Bone marrow (tissue), 2 donors: ENCODE measurements around the gene MAGI2.

Experiments used
- DNase-seq, 2 donors: peaks; one replicate each; lab custom pipeline; 2025; lab: John Stamatoyannopoulos, UW

The MAGI2 gene

DNA sequence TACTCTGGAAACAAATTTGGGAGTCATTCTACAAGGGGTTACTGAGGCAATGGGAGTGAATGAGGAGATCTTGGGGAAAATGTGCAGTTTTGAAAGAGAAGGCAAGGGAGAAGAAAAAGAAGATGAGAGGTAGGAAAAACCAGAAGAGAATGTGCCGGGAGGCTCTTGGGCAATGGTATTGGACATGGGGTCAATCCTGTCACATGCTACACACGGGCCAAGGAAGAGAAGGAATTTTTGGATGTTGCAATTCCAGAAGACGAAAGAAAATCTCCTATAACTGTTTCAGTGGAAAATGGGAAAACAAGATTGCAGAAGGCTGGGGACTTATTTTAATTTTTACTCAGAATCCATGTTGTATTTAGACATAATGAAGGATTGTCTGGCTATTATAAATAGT, 1039.9 kb downstream of the MAGI2 start:
- no peak for DNase-seq

DNA sequence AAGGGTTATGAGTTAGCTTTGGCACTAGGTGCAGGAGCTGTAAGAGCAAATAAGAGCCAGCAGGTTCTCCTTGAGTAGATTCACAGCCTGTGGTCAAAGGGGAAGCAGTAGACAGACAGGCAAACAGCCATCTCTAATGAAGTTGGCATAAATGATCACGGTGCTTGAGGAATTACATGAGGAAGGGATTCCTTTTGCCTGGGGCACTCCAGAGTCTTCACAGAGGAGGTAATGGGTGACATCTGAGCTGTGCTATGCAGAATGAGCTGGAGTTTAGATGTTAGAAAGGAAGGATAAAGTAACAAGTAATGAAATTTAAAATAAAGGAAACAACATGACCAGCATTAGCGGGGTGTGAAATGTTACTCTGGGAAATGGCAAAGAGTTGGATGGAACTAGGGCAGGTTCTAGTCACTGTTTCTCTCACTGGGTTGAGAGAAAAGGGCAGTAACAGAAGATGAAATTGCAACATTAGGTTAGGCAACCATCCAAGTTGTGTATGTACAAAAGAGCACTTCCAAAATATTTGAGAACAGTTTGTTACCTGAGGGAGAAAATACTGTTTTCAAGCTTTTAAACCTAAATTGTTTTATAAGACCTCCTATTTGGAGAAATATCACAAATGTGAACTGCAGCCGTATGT, 1041.1 kb downstream of the MAGI2 start:
- DNase-seq, result no peak

DNA sequence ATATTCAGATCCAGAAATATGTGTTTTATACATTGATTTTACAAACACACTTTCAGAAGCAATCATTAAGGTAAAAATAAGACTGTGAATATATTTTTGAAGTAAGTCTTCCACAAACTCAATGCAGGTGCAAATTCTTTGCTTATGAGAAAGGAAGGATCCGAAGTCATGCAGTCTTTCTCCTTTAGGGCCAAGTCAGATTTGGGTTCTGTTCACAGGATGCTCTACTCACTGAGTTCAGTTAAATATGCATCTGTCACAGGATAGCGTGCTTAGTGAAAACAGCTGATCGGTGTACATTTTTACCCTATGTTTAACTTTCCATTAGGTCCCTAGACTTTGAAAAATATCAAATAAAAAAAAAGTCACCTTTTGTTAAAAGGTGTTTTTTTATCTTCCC, 1046.4 kb downstream of the MAGI2 start:
- no peak for DNase-seq

DNA sequence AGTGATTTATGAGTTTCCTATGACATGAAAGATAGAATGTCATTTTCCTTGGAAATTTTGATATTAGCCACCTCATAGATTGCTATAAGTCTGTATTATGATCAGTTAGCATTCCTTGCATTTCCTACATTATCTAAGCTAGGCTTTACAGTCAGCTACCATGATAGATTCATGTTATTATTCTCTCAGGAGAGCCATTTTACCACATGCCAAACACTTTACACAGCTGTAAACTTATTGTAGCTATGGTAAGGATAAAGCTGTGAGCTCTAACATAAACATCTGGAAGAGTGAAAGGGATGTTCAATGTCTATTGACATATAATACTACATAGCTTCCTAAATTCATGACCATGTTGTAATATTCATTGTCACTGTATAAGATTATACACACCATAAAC, 1046.9 kb downstream of the MAGI2 start:
- no peak for DNase-seq

DNA sequence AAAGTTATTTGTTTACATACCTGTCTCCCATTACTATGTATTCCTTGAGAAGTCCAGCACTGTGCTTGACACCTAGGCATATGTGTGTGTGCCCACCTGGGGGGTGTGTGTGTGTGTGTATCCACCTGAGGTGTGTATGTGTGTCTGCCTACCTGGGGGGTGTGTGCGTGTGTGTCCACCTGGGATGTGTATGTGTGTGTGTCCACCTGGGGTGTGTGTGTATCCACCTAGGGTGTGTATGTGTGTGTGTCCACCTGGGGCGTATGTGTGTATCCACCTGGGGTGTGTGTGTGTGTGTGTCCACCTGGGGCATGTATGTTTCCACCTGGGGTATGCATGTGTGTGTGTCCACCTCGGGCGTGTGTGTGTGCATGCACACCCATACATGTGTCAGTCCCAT, 1051.4 kb downstream of the MAGI2 start:
- no peak for DNase-seq

DNA sequence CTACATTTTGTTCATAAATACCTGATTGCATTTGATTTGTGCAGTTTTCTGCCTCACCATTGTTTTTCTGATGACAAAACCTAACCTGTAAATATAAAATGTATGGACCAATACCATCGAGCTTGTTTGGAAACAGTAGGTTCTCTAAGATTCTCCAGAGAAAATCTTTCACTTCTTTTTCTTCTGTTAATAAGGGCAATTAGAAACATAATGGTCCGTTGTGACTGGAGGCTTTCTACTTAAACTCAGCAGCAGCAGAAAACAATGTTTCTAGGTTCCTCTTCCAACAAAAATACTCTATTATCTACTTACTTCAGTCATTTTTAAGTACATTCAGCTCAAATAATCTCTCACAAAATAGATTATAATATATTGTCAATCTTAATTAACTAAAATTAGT, 1053.4 kb downstream of the MAGI2 start:
- DNase-seq, result no peak

DNA sequence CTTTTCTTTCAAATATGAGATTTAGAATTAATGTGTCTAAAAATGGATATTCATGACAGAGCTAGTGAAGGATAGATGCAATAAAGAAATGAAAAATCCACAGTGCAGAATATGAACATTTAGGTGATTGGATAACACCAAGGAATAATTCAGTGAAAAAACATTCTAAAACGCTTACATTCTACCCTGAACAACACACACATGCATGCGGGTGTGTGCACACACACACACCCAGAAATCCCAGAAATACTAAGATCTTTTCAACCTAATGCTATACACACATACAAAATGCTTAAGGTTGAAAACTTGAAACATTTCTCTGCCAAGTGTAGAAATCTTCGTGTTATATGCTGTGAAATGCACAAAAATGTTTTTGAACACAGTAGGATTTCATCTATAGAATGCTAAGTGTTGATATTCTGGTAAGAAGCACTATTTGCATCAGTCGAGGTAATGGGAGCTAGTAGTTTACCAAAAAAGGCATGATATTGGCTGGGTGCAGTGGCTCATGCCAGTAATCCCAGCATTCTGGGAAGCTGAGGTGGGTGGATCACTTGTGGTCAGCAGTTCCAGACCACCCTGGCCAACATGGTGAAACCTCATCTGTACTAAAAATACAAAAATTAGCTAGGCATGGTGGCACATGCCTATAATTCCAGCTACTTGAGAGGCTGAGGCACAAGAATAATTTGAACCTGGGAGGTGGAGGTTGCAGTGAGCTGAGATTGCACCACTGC, 1054.3 kb downstream of the MAGI2 start:
- DNase-seq, result no peak

DNA sequence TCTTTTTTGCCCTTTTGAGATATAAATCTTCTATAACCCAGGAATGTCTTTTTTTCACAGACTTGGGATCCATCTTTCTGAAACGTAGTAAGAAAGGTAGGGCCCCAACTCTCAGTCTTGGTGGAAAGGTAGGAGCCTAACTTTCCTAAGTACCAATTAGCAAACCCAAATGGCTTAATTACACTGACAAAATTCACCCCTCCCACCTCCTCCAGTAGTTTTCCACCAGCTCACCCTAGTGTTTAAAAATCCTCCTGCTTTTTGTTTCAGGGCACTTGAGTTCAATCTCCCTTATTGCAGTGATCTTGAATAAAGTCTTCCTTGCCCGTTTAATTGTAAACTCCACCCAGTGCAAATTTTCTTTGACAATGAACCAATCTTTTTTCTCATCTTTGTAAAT, 1054.9 kb downstream of the MAGI2 start:
- DNase-seq, result no peak

DNA sequence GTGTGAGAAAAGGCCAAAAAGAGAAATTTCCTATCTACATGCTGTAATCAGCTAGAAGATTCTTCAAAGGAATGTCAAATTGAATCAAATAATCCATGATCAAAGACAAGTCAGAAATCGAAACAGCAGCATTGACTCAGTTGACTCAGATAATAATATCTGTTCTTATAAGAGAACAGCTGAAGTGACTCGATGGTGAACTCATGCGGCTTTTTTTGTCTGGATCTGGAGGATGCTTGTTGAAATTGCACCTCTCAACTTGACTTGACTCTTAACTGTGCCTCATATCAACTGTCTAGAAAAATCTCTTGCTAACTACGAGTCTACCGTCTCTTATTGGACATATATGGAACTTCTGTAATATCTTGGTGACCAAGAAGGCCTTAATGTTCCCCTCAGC, 1055.4 kb downstream of the MAGI2 start:
- no peak for DNase-seq

DNA sequence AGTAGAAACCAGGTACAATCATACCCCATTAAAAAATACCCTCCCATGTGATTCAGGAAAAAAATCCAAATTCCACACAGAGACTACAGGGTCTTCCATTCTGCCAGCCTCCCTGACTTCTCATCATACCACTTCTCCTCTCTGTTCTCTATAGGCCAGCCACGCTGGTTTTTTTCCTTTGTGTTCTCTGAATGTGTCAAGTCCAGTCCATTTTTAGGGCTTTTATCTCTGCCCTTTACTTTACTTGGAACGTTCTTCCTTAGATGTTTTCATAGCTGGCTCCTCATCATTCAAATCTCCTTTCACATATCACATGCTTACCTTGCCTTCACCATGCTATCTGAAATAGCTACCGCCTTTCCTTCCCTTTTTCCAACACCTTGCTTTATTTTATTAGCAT, 1057.3 kb downstream of the MAGI2 start:
- no peak for DNase-seq

DNA sequence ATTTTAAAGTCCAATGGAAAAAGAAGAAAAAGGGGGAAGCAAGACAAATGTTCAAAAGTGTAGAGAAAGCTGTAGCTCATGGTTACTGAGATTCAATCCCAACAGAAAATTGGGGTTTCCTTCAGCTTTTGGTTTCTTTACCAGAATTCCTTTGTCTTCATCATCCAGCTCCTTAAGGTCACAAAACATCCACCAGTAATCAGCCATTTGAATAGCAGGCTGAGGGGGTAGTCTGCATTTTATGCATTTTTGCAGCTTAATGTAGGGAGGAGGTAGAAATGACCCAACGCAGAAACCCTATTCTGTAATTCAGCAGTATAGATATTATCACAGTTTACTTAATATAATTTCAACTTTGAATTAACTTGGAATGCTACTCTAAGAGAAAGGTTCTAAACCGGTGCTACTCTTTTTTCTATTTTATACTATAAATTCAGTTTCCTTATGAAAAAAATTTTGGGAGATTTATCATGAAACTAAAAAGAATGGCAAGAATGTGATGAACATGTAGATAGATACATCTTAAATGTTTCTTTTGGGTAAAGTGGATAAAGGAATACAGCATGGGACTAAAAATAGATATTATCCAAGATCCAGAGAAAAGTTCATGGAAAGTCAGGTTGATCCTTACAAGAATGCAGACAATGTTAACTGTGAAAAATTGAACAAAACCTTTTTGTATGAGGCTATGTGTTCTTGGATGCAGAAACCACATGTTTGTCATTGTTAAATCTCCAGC, 1058.0 kb downstream of the MAGI2 start:
- DNase-seq, result no peak

DNA sequence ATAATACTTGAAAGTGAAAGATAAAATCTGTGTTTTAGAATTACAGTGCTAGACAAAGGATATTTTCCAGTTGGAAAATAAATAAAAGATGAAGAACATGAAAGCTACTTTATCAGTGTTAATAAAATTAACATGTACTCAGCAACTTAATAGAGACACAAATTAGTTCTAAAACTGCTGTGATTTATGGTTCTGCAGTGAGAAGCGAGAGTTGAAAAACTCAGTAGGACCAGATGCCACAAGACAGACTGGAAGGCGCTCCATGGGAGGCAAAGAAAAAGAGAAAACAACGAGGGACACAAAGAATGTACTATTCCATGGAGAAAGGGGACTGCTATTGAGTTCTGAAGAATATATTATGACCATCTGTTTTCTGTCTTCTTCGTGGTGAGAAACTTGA, 1064.4 kb downstream of the MAGI2 start:
- no peak for DNase-seq

DNA sequence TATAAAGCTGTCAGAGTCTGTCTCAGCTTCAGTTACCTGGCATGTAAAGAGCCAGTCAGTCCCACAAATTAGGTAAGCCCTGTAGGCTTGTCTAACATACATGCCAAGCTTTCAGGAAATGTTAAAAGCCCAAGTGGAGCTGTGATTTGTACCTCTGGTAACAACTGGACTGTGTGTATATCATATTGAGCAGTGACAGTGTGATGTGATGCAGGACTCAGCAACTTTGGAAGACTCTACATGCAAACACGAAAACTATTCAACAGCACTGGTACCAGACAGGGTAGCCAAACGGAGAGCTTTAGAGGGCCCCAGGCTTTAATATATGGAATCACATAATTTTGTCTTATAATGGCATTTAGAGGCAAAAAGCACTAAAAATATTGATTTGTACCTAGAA, 1066.9 kb downstream of the MAGI2 start:
- DNase-seq, result no peak

DNA sequence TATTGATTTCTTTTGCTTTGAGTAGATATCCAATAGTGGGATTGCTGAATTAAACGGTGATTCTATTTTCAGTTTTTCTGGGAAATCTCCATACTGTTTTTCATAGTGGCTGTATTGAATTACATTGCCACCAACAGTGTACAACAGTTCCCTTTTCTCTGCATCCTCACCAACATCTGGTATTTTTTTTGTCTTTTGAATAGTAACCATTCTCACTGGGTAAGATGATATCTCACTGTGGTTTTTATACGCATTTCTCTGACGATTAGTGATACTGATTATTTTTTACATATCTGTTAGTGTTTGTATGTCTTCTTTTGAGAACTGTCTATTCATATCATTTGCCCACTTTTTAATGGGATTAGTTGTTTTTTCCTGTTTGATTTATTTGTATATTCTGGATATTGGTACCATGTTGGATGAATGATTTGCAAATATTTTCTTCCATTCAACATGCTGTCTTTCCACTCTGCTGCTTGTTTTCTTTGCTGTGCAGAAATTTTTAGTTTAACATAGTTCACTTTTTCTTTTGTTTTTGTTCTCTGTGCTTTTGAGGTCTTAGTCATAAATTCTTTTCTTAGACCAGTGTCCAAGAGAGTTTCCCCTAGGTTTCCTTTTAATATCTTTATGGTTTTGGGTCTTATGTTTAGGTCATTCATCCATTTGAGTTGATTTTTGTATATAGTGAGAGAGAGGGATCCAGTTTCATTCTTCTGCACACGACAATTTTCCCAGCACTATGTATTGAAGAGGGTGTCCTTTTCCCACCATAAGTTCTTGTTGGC, 1070.2 kb downstream of the MAGI2 start:
- DNase-seq, result no peak

DNA sequence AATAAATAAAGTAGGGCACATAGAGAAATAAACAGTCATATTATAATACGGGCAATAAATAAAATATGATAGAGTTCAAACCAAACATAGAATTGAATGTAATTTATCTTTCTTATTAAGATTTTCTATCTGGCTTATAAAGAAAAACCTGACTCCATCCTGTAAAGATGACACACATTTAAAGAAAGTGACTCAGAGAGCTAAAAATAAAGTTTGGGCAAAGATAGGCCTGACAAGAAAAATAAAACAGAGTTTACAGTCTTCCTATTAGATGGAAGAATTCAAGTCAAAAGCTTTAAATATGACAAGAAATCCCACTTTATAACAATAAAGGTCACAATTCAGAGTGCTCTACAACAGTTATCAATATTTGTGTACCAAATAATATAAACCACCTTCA, 1074.3 kb downstream of the MAGI2 start:
- no peak for DNase-seq

DNA sequence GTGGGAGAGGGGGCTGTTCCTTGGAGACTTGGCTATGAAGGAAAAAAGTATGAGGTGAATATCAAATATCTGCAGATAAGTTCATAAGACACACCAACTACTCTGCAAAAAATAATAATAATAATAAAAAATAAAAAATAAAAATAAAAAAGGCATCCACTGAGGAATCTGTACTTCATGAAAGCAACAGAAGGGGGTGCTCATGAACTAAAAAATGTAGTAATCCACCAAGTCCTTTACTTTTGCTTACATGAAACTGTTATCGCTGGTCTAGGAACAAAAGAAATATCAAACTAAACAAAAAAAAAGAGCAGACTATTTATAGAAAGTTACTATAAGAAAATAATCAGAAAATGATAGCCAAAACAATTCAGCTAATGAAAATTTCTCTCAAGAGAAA, 1075.9 kb downstream of the MAGI2 start:
- DNase-seq, result no peak

DNA sequence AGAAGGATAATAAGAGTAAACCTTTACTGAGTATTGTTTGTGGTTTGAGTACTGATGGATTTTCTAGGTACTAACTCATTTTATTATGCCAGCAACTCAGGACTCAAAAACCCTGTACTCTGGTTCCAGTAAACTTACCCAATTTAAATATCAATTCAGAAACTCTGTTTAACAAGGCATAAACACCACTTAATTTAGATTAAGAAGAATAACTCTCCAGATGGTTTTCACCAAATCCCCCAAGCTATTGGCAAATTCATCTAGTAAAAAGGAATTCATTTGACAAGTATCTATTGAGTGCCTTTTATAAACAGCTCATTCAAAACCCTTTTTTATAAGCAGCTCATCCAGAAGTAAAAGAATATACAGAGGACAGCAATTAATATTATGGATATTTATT, 1082.5 kb downstream of the MAGI2 start:
- no peak for DNase-seq

DNA sequence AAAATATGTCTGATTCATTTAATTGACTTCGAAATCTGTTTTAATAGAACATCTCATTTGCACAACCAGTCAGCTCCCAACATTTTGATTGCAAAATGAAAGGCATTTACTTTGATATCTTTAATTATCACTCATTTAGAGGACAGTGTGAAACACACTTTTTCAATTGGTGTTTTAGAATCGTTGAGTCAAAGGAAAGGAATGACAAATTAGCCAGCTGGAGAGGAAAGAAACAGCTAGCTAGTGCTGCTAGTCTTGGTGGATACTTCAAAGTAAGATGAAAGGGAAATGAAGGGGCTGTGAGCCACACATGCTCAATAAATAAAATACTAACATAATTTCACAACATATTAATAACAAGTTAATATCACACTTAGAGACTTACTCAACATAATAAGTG, 1084.7 kb downstream of the MAGI2 start:
- no peak for DNase-seq

DNA sequence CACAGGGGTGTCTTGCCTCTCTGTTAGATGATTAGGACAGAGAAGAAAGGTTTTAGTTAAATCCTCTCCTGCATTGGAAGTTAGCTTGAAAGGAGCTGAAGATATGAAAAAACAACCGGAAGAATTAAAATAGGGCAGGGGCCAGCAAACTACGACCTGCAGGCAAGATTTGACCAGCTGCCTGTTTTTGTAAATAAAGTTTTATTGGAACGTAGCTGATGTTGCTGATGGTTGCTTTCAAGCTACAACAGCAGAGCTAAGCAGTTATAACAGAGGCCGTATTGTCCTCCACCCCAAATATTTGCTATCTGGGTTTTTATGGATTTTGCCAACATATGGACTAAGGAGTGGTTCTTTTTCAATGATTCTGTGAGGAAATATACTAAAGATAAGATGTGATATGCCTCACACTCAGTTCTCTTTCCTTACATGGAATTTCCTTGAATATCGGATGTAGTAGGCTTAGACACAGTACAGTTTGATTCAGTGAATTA, 1086.1 kb downstream of the MAGI2 start:
- no peak for DNase-seq

DNA sequence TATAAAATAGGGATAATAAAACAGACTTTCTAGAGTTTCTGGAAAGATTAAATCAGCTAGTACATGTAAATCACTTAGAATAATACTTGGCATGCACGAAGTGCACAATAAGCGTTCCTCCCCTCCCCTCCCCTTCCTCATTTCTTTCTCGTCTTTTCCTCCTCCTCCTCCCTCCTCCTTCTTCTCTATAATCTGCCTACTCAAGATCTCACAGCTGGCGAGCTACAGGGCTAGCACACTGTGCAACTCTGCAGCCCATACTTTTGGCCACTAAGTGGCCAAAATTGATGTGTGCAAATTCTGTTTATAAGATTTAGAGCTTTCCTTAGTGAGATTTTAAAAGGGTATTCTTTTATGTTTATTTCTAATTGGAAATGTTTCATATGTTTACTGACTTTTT, 1089.6 kb downstream of the MAGI2 start:
- no peak for DNase-seq

DNA sequence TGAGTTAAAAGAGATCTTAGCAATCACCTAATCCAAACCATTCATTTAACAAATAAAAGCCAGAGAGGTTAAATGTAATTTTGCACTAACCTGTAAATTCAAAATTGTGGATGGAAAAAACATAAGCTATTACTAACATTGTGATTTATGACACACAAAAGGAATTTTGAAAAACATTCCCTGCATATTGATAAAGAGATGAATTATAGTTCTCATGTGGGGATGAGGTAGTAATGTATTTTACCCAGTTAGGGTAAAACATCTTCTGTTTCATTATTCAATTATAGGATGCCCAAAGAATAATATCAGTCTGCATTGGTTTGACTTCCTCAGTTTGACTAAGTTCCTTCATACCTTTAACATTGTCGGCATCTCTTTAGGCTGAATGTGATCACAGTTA, 1093.6 kb downstream of the MAGI2 start:
- no peak for DNase-seq

DNA sequence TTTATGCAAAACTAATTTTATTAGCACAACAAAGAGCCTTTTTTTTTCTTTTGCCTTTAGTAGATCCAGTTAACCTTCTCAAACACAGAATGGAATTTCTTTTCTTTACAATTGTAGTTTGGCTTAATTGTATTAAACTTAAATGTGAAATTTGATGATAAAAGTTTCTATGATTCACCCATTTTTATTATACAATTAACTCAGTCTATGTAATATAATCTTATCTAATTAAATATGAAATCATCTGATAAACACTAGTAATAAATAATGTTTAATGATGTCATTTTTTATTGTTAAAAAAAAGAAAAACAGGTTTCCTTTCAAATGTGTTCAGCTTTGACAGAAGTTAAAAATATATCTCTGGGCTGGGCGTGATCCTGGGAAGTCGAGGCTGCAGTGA, 1095.8 kb downstream of the MAGI2 start:
- no peak for DNase-seq
